Testis (tissue), 3 donors: Measurements from ENCODE around the gene TPPP. TPM values are rescaled to one million over a fixed set of nuclear protein-coding genes. Genes with fewer than 3 reads are reported as not detected.

Experiments
- DNase-seq: peaks from one replicate; pipeline ENCODE4 v3.0.0-alpha.2; 2019
- H3K27ac ChIP-seq, 2 donors: fragments of 200-600 bp; sonication (generic); one replicate each; pipeline ENCODE4 v1.5.1; 2019
- H3K27me3 ChIP-seq: fragments of 200-600 bp; sonication (generic); one replicate; pipeline ENCODE4 v1.5.1; 2019
- H3K36me3 ChIP-seq: fragments of 200-600 bp; sonication (generic); one replicate; pipeline ENCODE4 v1.5.1; 2017; ENCODE audit warnings: low read depth; ENCODE audit errors: missing control alignments
- H3K4me1 ChIP-seq: fragments of 200-600 bp; sonication (generic); one replicate; pipeline ENCODE4 v1.5.1; 2019
- H3K4me3 ChIP-seq, 2 donors: fragments of 200-600 bp; sonication (generic); one replicate each; pipeline ENCODE4 v1.5.1; 2017 to 2019
- H3K9me3 ChIP-seq: fragments of 200-600 bp; sonication (generic); one replicate; pipeline ENCODE4 v1.5.1; 2017
- CTCF ChIP-seq, 3 experiments: fragments of 450-650 bp in 2 of 3; fragments of 200-600 bp in 1 of 3; sonication (generic) in 1 of 3; IDR thresholded peaks; one replicate each; pipeline ENCODE4 v1.5.1; 2016 to 2019; ENCODE audit warnings: antibody characterized with exemption in 3 of 3, mild to moderate bottlenecking in 2 of 3, moderate library complexity in 1 of 3
- POLR2A ChIP-seq: fragments of 450-650 bp; IDR thresholded peaks from one replicate; pipeline ENCODE4 v1.6.1; 2017; ENCODE audit warnings: antibody characterized with exemption, mild to moderate bottlenecking, moderate library complexity
- WGBS, 2 donors: methylation state at CpG; one replicate each; pipeline ENCODE4 v1.1.5; 2018; 5-methylcytosine and 5-hydroxymethylcytosine counted together
- intact Hi-C: fragments of 100-400 bp; cut with DNase I; formaldehyde crosslinking; loops from one replicate; pipeline ENCODE4 v1.15.1; 2023; ENCODE audit warnings: low total_unique reads
- polyA plus RNA-seq: library from polyadenylated mRNA; stranded (reverse); fragments of 350-450 nt; fragmentation: Illumina TruSeq; extraction: RNeasy Lipid Tissue Mini Kit (QIAGEN cat#74804); gene quantifications from one replicate; pipeline ENCODE4 v1.2.3, GENCODE V29; 2014; ENCODE audit warnings: low read depth, low replicate concordance; ENCODE audit not compliant: insufficient read depth
- total RNA-seq, 2 donors: library from RNA; depleted of rRNA; stranded (reverse); fragments of >200 nt; gene quantifications; one replicate each; pipeline ENCODE4 v1.2.3, GENCODE V29; 2016

Gene TPPP
- total and polyA plus RNA-seq, 3 donors from 2014 or later = 2.9 to 5.7 (median 3.8) TPM

- intact Hi-C loops = no loop called here
- 86 to 87% methylated on average over 24 to 38 of the region's 40 CpGs for WGBS, 2 donors
Measured at GRCh38 chr5:665956-666711, 27.0 kb downstream of the TPPP start.

DNA sequence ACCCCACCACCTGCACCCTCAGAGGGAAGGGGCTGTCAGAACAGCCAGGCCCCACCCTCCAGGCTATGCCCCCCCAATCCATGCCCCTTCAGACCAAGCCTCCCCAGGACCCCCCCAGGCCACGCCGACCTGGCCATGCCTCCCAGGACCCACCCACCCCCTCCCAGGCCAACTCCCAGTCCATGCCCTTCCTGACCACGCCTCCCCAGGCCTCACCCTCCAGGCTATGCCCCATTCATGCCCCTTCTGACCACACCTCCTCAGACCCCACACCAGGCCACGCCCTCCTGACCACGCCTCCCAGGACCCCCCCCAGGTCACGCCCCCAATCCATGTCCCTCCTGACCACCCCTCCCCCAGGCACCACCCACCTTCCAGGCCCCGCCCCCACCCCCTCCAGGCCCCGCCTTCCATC is 27.6 kb downstream of the TPPP start:
- Histone ChIP-seq H3K4me3 (no peak overlapping the region), H3K9me3 (no peaks in the 10 kb centered on the region), H3K27ac (no peak overlapping the region), H3K36me3 (no peaks in the 10 kb centered on the region), H3K4me1 (no peaks in the 10 kb centered on the region), H3K27me3 (no peaks in the 10 kb centered on the region)
- no peak for DNase-seq
- WGBS, 2 donors = 81% methylated on average over 8 of the region's 8 CpGs; no CpG with 5 or more reads in 1 of the 2 donors
- intact Hi-C loops = no loop called here
- TF ChIP-seq CTCF (IDR thresholded peaks at IDR 0.05) (no peak), POLR2A (no peak)

More at GRCh38 chr5:665956-666711, 27.0 kb downstream of the TPPP start:
- no peak overlapping the region for H3K4me3 ChIP-seq
- DNase-seq = no peak
- TF ChIP-seq CTCF (IDR thresholded peaks at IDR 0.05) (no peak), POLR2A (no peak)
- H3K36me3 ChIP-seq = no peaks in the 10 kb centered on the region
- H3K27ac ChIP-seq = no peak overlapping the region
- H3K27me3 ChIP-seq = no peaks in the 10 kb centered on the region
- no peaks in the 10 kb centered on the region for H3K9me3 ChIP-seq
- H3K4me1 ChIP-seq = no peaks in the 10 kb centered on the region

- 93 to 95% methylated on average over 18 to 20 of the region's 20 CpGs for WGBS, 2 donors
- intact Hi-C loops = no loop called here
- no peaks in the 10 kb centered on the region for H3K36me3 ChIP-seq
Measured at GRCh38 chr5:664994-665360, 28.2 kb downstream of the TPPP start.

DNA sequence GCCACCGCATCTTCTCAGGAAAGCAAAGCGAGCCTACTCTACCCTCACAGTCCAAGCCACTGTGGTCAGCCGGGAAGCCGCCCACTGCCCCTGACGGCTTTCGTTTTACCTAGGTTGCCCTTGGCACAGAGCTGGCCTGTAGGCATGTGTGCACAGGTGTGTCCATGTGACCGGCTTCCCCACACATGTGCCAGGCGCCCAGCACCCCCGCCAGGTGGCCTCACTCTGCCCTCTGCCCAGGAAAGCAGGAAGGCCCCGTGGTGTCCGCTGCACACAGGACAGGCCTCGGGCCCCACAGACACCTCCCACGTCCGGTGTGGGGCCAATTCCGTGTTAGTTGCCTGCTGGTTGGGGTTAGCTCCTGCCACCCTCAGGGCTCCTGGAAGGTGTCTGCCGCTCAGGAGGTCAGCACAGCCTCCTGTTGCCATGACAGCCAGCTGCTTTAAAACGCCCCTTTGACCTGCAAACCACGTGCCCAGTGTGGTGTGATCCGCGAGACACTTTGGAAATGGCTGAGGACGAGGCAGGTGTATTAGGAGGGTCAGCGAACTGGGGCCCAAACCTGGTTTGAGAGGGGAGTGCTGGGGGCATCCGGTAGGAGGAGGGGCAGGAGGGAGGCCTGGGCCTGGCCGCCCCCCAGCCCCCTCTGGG is 28.7 kb downstream of the TPPP start:
- TF ChIP-seq POLR2A (no peak), CTCF (IDR thresholded peaks at IDR 0.05) (no peak)
- Histone ChIP-seq H3K9me3 (no peaks in the 10 kb centered on the region), H3K27me3 (no peaks in the 10 kb centered on the region), H3K4me1 (no peaks in the 10 kb centered on the region), H3K4me3 (no peak overlapping the region), H3K36me3 (no peaks in the 10 kb centered on the region), H3K27ac (no peak overlapping the region)
- no peak for DNase-seq
- intact Hi-C loops = no loop called here
- WGBS, 2 donors = 90% methylated on average over 9 to 24 of the region's 24 CpGs

More at GRCh38 chr5:664994-665360, 28.2 kb downstream of the TPPP start:
- H3K27ac ChIP-seq = no peak overlapping the region
- no peaks in the 10 kb centered on the region for H3K4me1 ChIP-seq
- TF ChIP-seq POLR2A = no peak
- TF ChIP-seq CTCF (IDR thresholded peaks at IDR 0.05) = no peak
- H3K27me3 ChIP-seq = no peaks in the 10 kb centered on the region
- H3K9me3 ChIP-seq = no peaks in the 10 kb centered on the region
- H3K4me3 ChIP-seq = no peak overlapping the region
- no peak for DNase-seq
